Chondrocyte (in vitro differentiated cells): ENCODE measurements around the gene CTNNBIP1. TPM values are rescaled to one million over a fixed set of nuclear protein-coding genes. Genes with fewer than 3 reads are reported as not detected.

Experiments used
- DNase-seq: peaks from one replicate; pipeline ENCODE4 v3.0.0; 2021; ENCODE audit warnings: mixed read lengths, low spot score
- H3K27ac Mint-ChIP-seq: one replicate; pipeline ENCODE4 v1.8.0; 2021; ENCODE audit warnings: mild to moderate bottlenecking, moderate library complexity, mixed read lengths; ENCODE audit not compliant: unreplicated experiment
- H3K27me3 Mint-ChIP-seq: 2 replicates; pipeline ENCODE4 v1.8.0; 2021; ENCODE audit warnings: low read depth, mixed read lengths
- H3K36me3 Mint-ChIP-seq: 2 replicates; pipeline ENCODE4 v1.8.0; 2021; ENCODE audit warnings: low read depth, mixed read lengths
- H3K4me1 Mint-ChIP-seq: 2 replicates; pipeline ENCODE4 v1.8.0; 2021; ENCODE audit warnings: low read depth, mild to moderate bottlenecking, mixed read lengths
- H3K4me3 Mint-ChIP-seq: one replicate; pipeline ENCODE4 v1.8.0; 2021; ENCODE audit warnings: mild to moderate bottlenecking, moderate library complexity, mixed read lengths; ENCODE audit not compliant: unreplicated experiment
- H3K9me3 Mint-ChIP-seq: 2 replicates; pipeline ENCODE4 v1.8.0; 2021; ENCODE audit warnings: low read depth, mixed read lengths
- total RNA-seq: library from RNA; stranded (reverse); gene quantifications from 3 replicates; pipeline ENCODE4 v1.2.1, GENCODE V29; 2021
- TF ChIP-seq, protein P1 (sequence below): fragments of 200-600 bp; sonication (generic); IDR thresholded peaks from 2 replicates; pipeline ENCODE4 v1.5.0; 2021; ENCODE audit warnings: antibody characterized with exemption, mild to moderate bottlenecking, moderate library complexity

The CTNNBIP1 gene
- total RNA-seq, 1 donor from 2014 or later, result 26.2 TPM

DNA sequence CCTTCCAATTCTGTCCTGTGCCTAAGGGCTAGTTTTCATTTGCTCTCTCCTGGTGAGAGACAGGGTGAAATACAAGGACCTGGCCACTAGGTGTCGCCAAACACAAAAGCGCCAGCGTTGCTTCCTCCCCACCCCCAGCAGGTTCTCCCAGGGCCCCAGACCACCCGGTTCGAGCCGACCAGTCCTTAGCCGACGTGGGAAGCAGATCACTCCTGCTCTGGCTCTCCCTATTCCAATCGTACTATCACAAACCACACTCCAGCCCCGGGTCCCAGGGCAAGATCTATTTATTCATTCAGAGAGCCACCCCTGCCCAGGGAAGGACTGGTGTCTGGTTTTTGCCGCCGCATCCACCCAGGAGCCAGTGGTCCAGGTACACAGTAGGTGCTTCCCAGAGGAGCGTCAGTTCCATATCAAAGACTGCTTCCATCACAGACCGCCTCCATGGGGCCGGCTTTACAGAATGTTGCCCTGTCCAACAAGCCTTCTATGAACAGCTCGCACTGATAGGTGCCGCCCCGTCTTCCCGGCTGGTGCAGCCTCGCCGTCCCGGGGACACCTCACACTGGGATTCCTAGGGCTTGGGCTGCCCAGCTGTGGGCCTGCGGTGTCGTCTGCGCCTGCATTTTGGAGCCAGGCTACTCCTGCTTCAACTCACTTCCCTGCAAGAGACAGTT is 35.0 kb downstream of the CTNNBIP1 start:
- no peaks in the 10 kb centered on the region for H3K27me3 Mint-ChIP-seq
- TF ChIP-seq, protein P1, sequence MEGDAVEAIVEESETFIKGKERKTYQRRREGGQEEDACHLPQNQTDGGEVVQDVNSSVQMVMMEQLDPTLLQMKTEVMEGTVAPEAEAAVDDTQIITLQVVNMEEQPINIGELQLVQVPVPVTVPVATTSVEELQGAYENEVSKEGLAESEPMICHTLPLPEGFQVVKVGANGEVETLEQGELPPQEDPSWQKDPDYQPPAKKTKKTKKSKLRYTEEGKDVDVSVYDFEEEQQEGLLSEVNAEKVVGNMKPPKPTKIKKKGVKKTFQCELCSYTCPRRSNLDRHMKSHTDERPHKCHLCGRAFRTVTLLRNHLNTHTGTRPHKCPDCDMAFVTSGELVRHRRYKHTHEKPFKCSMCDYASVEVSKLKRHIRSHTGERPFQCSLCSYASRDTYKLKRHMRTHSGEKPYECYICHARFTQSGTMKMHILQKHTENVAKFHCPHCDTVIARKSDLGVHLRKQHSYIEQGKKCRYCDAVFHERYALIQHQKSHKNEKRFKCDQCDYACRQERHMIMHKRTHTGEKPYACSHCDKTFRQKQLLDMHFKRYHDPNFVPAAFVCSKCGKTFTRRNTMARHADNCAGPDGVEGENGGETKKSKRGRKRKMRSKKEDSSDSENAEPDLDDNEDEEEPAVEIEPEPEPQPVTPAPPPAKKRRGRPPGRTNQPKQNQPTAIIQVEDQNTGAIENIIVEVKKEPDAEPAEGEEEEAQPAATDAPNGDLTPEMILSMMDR, result peak; percentile 97
- H3K4me1 Mint-ChIP-seq, result peaks cover 13% of the 10 kb centered on the region
- H3K36me3 Mint-ChIP-seq, result no peaks in the 10 kb centered on the region
- no peak overlapping the region for H3K27ac Mint-ChIP-seq
- no peaks in the 10 kb centered on the region for H3K9me3 Mint-ChIP-seq
- H3K4me3 Mint-ChIP-seq, result no peak overlapping the region
- DNase-seq, result no peak

DNA sequence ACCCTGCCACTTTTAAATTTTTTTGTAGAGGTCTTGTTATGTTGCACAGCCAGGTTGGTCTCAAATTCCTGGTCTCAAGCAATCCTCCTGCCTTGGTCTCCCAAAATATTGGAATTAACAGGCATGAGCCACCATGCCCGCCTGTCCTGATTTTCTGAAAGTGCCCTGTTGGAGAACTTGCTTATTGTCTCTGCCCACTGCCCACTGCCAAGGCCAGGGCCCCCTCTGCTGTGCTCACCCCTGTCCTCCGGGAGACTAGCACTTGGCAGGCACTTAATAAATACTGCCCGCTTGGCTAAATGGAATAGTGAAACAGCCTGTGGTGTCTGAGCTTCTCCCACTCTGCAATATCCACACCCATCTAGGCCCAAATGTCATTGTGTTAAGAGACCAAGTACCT is 35.7 kb downstream of the CTNNBIP1 start:
- Mint-ChIP-seq H3K27me3 (no peaks in the 10 kb centered on the region), H3K27ac (no peak overlapping the region), H3K4me3 (no peak overlapping the region)

DNA sequence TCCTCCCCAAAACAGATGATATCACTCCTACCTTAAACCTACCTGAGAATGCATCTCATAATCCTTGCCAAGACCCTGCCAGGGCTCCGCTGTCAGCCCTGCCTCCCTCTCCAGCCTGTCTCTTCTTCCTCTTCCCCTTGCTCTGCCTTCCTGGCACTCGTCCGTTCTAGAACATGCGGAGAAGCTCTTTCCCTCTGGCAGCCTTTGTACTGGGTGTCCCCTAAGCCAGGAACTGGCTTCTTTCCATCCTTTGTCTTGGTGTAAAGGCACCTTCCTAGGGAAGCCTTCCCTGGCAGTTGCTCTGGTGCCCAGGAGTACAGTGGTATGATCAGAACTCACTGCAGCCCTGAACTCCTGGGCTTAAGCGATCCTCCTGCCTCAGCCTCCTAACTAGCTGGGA is 36.1 kb downstream of the CTNNBIP1 start:
- H3K36me3 Mint-ChIP-seq, result peaks cover 1% of the 10 kb centered on the region

More for the DNA sequence above, 35.7 kb downstream of the CTNNBIP1 start:
- H3K36me3 Mint-ChIP-seq, result no peaks in the 10 kb centered on the region
- H3K4me1 Mint-ChIP-seq, result peaks cover 13% of the 10 kb centered on the region
- no peak for DNase-seq
- TF ChIP-seq, protein P1, result no peak
- H3K9me3 Mint-ChIP-seq, result no peaks in the 10 kb centered on the region

DNA sequence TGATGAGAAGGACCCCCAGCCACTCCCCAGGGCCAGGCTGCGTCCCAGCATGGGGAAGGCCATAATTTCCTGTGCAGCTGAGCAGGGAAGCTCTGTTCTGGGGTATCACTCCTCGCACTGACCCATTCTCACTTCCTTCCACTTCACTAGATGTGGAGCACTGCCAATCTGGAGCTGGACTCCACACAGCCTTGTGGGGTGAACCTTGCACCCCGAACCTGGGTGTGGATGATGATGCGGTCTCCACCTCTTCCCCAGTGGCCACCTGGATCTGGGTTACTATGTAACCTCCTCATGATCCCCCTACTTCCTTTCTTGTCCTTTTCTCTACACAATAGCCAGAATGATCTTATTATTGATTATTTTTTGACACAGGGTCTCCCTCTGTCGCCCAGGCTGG is 36.7 kb downstream of the CTNNBIP1 start:
- Mint-ChIP-seq H3K27me3 (no peaks in the 10 kb centered on the region), H3K27ac (no peak overlapping the region), H3K9me3 (no peaks in the 10 kb centered on the region), H3K36me3 (peaks cover 1% of the 10 kb centered on the region), H3K4me1 (peaks cover 13% of the 10 kb centered on the region), H3K4me3 (no peak overlapping the region)
- DNase-seq, result no peak
- TF ChIP-seq, protein P1, result no peak

More for the DNA sequence above, 36.1 kb downstream of the CTNNBIP1 start:
- Mint-ChIP-seq H3K9me3 (no peaks in the 10 kb centered on the region), H3K4me1 (peaks cover 13% of the 10 kb centered on the region), H3K27me3 (no peaks in the 10 kb centered on the region), H3K27ac (no peak overlapping the region), H3K4me3 (no peak overlapping the region)
- no peak for DNase-seq
- TF ChIP-seq, protein P1, result no peak

DNA sequence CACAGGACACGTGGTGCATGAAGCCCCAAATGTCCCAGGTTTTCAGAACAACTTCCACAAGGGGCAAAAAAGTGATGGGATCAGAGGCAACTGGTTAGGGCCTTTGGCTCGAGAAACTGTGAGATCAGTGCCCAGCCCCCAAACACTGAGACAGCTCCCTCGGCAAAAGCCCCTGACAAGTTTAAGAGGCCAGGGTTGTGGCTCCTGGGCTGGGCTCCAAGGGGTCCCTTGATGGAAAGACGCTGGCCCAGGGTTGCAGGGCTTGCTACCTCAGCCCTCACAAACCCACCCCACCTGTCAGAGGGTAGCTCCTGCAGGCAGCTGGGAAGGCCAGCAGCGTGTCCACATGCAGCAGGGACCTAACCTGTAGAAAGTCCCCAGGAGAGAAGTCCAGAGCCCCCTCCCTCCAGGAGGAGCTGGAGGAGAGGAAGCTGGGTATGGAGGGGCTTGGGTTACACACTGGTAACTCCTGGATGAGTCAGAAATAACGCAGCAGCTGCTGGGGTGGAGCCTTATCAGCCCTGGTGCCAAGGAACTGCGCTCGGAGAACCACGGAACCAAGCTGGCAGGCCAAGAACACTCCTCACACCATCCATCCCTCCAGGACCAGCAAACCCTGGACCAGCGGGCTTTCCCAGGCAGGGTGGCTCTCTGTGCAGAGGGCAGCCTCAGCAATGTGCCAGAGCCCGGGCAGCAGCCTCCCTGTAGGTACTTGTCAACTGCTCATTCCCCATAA is 37.5 kb downstream of the CTNNBIP1 start:
- Mint-ChIP-seq H3K4me1 (peaks cover 13% of the 10 kb centered on the region), H3K27me3 (no peaks in the 10 kb centered on the region), H3K27ac (no peak overlapping the region), H3K36me3 (peaks cover 1% of the 10 kb centered on the region), H3K4me3 (no peak overlapping the region), H3K9me3 (no peaks in the 10 kb centered on the region)
- TF ChIP-seq, protein P1, result no peak
- DNase-seq, result no peak
